ENCODE results near the gene SEMA7A.
"Not testable (repeated sequence)": the region's sequence is repeated elsewhere in the genome, so short reads cannot be mapped to it uniquely, and the experiment has no call there.

SEMA7A gene

DNA sequence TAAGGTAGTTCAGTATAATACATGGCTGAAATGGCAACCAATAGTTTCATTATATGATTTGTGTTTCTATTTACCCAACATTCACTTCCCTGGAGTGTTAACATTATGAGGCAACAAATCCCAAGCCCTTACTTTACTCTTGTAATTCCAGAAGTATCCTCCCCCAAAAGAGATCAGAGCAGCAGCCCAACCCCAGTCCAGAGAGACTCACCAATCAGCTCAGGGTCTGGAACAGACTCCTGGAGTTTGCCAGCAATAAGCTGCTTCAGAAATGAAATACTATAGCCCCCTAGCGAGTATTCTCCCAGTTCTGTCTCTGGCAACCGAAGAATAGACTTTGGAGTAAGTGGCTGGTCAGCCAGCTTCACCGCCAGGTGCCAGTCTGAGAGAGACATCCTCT is 24.7 kb upstream of the SEMA7A start:
- DNase-seq (ENCODE audit: extremely low read depth, low read depth): no peak
- TF ChIP-seq, protein P1, sequence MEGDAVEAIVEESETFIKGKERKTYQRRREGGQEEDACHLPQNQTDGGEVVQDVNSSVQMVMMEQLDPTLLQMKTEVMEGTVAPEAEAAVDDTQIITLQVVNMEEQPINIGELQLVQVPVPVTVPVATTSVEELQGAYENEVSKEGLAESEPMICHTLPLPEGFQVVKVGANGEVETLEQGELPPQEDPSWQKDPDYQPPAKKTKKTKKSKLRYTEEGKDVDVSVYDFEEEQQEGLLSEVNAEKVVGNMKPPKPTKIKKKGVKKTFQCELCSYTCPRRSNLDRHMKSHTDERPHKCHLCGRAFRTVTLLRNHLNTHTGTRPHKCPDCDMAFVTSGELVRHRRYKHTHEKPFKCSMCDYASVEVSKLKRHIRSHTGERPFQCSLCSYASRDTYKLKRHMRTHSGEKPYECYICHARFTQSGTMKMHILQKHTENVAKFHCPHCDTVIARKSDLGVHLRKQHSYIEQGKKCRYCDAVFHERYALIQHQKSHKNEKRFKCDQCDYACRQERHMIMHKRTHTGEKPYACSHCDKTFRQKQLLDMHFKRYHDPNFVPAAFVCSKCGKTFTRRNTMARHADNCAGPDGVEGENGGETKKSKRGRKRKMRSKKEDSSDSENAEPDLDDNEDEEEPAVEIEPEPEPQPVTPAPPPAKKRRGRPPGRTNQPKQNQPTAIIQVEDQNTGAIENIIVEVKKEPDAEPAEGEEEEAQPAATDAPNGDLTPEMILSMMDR (IDR thresholded peaks at IDR 0.05; ENCODE audit: low read depth, low read length): no peak

DNA sequence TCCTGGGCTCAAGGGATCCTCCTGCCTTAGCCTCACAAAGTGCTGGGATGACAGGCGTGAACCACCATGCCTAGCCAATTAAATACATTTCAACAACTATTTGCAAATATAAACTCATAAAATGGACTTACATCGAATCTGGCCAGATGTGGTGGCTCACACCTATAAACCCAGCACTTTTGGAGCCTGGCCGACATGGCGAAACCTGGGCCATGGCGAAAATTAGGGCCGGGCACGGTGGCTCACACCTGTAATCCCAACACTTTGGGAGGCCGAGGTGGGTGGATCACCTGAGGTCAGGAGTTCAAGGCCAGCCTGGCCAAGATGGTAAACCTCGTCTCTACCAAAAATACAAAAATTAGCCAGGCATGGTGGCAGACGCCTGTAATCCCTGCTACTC is 23.3 kb upstream of the SEMA7A start:
- not testable (repeated sequence) for DNase-seq (ENCODE audit: extremely low read depth, low read depth)

- DNase-seq (ENCODE audit: extremely low read depth, low read depth): no peak
- TF ChIP-seq, protein P1 (IDR thresholded peaks at IDR 0.05; ENCODE audit: low read depth, low read length): no peak
Measured at GRCh38 chr15:74454764-74455500, 21.2 kb upstream of the SEMA7A start.

GRCh38 chr15:74453925-74454763 is 20.4 kb upstream of the SEMA7A start:
- TF ChIP-seq, protein P1 (IDR thresholded peaks at IDR 0.05; ENCODE audit: low read depth, low read length): no peak
- DNase-seq (ENCODE audit: extremely low read depth, low read depth): no peak

GRCh38 chr15:74451861-74452835 is 18.4 kb upstream of the SEMA7A start:
- no peak for DNase-seq (ENCODE audit: extremely low read depth, low read depth)
- TF ChIP-seq, protein P1 (IDR thresholded peaks at IDR 0.05; ENCODE audit: low read depth, low read length): no peak

- no peak for DNase-seq (ENCODE audit: extremely low read depth, low read depth)
- TF ChIP-seq, protein P1 (IDR thresholded peaks at IDR 0.05; ENCODE audit: low read depth, low read length): no peak
Measured at GRCh38 chr15:74451322-74451721, 17.6 kb upstream of the SEMA7A start.

DNA sequence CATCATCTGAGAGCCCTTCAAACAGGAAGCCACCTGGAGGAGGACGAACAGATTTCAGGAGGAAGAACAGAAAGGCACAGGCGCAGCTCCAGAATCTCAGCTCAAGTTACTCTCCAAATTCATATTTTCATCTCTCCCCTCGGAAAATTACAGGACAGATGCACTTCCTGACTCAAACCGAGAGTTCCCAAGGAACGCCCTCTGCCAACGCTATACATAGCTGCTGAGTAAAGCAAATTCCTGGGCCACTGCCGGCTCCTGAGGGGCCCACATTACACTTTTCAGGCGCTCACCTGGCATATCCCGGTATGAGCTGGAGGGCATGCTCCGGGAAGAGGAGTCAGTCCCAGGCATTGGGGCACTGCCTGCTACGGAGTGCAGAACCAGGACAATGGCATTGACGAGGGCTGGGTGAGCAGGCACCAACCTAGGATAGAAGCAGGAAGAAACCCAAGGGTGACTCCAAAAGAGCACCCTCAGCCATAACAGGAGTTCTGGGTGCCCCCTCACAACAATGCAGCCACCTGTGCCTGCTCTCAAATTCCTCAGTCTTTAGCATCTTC is 16.0 kb upstream of the SEMA7A start:
- TF ChIP-seq, protein P1 (IDR thresholded peaks at IDR 0.05; ENCODE audit: low read depth, low read length): no peak
- DNase-seq (ENCODE audit: extremely low read depth, low read depth): no peak
